ENCODE measurements around the gene ADAMTS3.
"Not testable (repeated sequence)": the region's sequence is repeated elsewhere in the genome, so short reads cannot be mapped to it uniquely, and the experiment has no call there.

Gene ADAMTS3

DNA sequence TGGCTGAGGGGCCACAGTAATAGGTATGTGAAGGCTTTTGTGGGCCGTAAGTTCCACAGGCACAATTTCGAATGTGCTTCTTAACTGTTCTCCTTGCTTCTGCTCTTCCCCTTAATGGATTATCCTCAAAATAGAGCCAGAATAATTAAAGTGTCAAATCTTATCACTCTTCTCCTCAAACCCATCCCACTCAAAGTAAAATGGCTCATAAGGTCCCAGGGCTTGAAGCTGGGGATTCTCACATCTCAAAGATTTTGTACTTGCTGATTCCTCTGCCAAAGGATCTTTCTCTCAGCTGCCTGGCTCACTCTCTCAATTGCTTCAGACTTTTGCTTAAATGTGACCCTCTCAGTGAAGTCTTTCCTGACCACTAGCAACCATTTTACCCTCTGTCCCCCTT is 16.6 kb downstream of the ADAMTS3 start:
- DNase-seq (ENCODE audit: low read depth): no peak

DNA sequence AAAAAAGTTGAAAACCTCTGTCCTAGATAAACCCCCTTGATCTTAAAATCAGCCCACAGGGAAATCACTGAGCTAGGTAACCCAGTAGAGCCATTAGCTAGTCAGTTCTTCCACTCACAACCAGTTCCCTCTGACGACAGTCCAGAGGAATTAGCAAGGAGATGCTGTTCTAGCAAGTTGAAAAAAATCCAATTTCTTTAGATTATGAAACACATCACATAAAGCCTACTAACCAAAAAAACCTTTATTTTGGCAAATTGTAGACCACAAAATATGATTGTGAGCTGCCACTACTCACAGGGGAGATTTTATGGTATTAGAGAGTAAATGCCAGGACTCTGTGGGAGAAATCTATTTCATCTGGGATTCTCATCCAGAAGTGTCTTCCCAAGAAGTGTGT is 22.6 kb downstream of the ADAMTS3 start:
- no peak for DNase-seq (ENCODE audit: low read depth)

DNA sequence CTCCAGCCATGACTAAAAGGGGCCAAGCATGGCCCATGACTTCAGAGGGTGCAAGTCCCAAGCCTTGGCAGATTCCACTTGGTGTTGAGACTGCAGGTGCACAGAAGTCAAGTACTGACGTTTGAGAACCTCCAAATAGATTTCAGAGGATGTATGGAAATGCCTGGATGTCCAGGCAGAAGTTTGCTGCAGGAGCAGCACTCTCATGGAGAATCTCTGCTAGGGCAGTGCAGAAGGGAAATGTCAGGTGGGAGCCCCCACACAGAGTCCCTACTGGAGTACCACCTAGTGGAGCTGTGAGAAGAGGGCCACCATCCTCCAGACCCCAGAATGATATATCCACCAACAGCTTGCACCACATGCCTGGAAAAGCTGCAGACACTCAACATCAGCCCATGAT is 28.3 kb downstream of the ADAMTS3 start:
- not testable (repeated sequence) for DNase-seq (ENCODE audit: low read depth)

DNA sequence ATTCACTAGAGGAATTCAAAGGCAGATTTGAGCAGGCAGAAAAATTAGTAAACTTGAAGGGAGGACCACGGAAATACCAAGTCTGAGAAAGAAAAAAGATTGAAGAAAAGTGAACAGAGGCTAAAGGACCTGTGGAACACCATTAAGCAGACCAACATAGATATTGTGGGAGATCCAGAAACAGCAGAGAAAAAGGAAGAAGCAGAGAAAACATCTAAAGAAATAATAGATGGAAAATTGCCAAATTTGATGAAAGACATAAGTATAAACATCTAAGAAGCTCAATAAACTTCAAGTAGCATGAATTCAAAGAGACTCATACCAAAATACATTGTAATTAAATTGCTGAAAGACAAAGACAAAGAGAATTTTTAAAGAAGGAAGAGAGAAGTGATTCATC is 31.0 kb downstream of the ADAMTS3 start:
- DNase-seq (ENCODE audit: low read depth): no peak

DNA sequence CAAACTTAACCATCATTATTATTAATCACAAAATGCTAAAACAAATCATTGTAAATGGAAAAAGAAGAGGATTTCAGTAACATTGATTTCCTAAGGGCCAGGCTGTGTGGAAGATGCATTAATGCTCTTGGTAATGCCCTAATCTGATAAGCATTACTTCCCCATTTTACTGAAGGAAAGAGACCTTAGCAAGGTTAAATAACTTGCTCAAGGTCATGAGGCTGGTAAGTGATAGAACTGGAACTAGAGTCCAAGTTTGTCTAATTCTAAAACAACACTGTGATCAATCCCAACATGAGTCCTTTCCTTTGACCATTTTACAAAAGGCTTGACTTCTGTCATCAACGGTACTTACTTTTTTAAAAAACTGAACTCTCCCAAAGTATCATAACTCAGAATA is 32.6 kb downstream of the ADAMTS3 start:
- no peak for DNase-seq (ENCODE audit: low read depth)

DNA sequence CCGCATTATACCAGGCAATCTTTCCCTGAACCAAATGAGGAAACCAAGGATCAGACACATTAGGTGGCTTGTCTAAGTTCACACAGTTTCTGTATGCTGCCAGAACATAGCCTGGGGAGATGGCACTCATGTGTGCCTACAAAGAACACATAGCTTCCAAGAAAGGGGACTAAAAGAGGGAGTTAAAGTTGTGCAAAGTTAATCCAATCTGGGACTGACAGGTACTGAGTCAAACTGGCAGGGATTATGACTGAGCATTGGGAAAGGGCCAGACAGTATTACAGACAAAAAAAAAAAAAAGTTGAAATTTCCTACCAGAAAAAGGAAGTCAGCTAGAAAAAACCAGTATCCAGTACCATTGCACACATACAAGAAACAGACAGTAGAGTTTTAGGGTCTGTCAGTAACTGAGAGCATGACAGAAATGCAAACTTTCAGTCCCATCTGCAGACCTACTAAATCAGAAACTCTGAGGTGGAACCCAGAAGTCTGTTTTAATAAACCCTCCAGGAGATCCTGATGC is 37.2 kb downstream of the ADAMTS3 start:
- DNase-seq (ENCODE audit: low read depth): no peak

DNA sequence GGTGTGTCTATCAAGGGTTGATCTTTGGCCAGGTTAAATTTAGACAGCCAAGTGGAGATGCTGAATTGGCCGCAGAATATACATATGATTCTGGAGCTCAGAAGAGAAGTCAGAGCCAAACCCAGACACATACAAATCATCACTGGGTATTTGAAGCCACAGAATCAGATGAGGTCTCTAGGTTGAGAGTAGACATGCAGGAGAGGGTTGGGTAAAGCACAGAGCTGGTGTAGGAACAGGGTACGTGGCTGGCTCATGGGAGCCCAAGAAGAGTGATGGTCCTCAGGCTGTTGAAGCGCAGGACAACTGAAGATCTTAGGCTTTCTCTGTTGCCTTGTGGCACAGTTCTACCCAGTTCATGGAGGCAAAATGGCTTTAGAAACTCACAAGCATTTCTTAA is 37.7 kb downstream of the ADAMTS3 start:
- no peak for DNase-seq (ENCODE audit: low read depth)

DNA sequence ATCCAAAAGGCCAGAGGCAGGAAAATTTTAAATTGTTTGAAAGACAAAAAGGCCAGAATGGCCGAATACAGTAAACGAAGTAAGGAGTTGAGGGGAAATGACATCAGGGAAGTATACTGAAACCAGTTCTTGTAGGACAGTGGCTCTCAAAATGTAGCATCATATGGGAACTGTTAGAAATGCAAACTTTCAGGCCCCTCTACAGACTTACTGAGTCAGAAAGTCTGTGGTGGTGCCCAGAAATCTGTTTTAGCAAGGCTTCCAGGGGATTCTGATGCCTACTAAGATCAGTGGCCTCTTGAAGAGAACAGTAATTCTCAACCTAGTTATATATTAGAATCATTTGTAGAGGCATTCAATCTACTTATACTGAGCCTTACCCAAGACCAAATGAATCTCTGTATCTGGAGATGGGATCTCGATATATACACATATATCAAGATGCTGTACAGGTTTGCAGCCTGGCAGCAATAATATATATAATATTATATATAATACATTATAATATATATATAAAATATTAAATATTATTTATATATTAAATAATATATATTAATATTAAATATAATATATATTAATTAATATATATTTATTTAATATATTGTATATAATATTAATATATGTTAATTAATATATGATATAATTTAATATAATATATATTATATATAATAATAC is 39.7 kb downstream of the ADAMTS3 start:
- no peak for DNase-seq (ENCODE audit: low read depth)

DNA sequence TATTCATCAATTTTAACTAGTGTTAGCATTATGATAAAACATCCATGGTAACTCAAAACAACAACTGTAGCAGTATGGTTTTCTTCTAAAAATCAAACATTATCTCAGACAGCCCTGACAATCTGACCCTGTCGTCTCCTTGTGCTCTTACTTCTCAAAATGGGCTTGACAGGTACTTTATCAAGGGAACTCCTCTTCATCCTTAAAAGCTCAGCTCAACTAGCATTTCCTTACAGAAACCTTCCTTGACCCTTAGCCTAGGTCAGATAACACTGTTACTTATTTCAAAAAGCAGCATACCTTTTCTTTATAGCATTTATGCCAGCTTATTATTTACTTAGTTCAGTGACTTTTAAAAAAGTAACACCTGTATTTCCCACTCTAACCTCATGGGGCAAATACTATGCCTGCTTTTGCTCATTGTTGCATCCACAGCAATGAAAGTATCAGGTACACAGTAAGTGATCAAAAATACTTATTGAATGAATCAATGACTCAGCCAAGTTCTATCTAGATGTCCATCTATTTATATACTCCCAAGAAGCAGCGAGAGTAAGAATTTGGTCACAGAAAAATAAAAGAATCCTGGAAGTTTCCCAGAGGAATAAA is 41.9 kb downstream of the ADAMTS3 start:
- no peak for DNase-seq (ENCODE audit: low read depth)

DNA sequence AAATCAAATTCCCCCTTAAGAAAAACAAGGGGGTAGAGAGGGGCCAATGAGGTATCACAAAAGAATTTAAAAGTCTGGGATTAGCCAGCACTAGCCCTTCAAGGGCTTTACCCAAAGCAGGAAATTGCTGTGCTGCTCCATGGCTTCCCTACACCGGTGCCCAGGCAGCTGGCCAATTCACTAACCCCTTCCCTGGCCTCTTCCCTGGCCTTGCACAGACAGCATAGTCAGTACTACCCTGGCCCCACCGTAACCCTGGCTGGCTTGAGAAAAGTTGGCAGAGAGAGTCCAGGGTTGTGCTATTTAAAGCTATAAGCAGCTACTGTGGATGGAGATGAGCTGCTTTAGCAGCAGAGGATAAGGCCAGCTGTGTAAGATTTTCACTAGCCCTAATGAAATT is 43.1 kb downstream of the ADAMTS3 start:
- no peak for DNase-seq (ENCODE audit: low read depth)

DNA sequence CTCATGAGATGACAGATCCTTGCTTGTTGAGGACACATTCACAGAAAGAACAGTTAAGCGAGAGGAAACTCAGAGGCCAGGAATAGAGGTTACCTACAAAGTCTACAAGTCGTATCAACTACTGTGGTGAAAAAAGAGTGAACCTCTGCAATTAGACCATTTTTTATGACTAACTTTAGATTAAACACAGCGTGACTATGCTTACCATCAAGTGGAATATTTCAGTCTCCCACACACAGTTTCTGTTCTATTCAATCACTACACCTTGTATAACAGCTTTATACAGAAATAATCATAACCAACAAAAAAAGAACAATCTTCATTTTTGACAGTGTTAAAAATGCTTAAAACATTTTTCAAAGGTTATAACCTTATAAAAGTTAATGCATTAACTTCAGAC is 46.6 kb downstream of the ADAMTS3 start:
- no peak for DNase-seq (ENCODE audit: low read depth)

DNA sequence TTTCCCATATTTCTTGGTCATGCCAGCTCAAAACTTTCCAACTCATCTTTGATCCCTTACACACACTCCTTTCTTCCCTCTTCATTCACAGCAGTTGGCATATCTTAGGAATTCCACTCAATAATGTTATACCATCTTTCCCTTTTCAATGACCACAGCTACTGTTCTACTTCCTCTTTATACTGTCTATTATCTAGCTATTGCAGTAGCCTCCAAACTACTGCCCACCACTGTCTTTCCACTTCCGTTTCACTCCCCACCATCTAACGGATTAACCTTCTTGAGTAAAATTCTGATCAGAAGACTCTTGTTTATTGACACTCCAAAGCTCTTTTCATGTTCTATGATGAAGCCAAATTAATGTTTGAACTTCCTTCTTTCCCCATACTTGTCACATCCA is 55.8 kb downstream of the ADAMTS3 start:
- no peak for DNase-seq (ENCODE audit: low read depth)

DNA sequence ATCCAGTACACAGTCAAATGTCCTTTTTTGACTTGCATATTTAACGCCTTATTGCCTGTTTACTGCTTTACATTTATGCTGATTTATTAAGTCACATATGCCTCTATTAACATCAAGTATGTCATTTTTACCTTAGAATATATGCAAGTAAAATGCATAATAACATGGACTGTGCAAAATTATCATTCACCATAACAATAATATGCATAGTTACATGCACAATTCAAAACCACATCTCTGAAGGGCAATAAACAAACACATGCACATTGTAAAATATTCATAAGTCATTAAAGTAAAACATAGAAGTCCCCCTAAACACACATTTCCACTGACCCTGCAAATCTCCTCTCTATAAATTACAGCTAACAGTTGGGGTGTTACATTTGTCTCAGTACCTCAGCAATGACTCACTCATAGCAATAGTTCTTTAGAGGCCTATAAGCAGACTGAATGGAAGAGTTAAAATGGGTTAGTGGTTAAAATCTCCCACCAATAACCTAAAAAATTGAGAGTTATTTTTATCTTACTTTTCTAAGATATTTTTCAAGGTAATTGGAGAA is 61.1 kb downstream of the ADAMTS3 start:
- no peak for DNase-seq (ENCODE audit: low read depth)

DNA sequence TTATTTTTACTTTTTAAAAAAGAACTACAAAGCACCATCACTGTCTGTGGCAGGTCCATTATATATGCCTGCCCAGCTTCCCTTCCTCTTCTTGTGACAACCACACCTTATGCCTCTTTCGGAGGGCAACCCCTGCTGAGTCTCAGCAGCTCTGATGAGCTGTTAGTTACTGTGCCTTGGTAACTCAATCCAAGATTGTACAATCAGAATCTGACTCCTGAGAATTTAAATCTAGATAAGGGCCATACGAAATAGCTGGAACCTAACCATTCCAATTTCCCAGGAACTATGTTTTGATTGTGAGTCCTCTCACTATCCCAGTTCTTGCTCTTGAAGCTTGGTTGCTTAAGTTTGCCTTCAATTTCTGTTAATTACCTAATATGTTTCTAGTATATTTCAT is 61.9 kb downstream of the ADAMTS3 start:
- no peak for DNase-seq (ENCODE audit: low read depth)

DNA sequence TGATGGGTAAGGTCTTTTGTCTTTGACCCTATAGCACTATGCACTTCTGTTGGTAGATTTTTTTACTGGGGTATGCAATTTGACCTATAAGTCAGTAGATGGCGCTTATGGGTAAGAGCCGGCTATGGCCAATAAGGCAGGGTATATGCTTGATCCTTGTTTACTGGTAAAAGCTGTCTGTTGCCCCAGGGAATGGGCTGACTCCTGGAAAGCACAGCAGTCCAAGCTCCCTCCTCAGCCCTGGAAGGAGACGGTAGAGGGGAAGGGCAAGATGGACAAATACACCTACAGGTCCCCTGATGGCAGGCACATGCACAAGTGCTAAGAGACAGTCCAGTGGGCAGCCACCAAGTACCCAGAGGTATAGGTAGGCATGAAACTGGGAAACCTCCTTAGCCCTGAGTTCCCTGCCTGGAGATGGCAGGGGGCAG is 63.7 kb downstream of the ADAMTS3 start:
- DNase-seq (ENCODE audit: low read depth): no peak

DNA sequence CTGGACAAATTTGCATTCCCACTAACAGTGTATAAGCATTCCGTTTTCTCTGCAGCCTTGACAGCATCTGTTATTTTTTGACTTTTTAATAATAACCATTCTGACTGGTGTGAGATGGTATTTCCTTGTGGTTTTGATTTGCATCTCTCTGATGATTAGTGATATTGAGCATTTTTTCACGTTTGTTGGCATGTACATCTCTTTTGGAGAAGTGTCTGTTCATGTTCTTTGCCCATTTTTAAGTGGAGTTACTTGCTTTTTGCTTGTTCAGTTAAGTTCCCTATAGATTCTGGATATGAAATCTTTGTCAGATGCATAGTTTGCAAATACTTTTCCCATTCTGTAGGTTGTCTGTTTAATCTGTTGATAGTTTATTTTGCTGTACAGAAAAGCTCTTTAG is 68.8 kb downstream of the ADAMTS3 start:
- DNase-seq (ENCODE audit: low read depth): no peak

DNA sequence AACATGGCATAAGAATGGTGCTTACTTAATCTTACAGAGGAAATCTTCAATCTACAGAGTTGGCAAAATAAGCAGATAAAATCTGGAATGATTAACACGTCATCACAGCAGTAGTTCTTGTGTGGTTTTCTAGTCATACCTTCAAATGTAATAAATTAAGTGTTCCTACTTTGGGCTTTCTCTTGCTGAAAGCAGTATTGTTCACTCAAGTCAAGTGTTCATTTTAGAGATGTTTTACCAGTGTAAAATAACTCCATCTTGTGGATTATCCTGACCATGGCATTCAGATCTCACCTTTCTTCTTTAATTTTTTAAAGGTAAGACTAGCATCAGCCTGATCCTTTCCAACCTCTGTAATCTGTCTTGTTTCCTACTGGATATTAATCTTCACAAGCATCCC is 72.9 kb downstream of the ADAMTS3 start:
- DNase-seq (ENCODE audit: low read depth): no peak

DNA sequence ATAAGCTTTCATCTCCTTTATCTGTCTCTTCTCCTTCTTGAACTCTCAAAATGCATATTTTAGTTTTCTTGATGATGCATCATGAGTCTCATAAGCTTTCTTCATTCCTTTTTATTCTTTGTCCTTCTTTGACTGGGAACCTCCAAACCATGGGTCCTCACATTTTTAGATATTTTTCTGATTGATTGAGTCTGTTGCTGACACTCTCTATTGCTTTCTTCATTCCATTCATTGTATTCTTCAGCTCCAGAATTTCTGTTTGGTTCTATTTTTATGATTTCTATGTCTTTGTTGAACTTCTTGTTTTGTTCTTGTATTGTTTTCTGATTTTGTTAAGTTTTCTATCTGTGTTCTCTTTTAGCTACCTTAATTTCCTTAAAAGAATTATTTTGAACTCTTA is 74.9 kb downstream of the ADAMTS3 start:
- DNase-seq (ENCODE audit: low read depth): no peak

DNA sequence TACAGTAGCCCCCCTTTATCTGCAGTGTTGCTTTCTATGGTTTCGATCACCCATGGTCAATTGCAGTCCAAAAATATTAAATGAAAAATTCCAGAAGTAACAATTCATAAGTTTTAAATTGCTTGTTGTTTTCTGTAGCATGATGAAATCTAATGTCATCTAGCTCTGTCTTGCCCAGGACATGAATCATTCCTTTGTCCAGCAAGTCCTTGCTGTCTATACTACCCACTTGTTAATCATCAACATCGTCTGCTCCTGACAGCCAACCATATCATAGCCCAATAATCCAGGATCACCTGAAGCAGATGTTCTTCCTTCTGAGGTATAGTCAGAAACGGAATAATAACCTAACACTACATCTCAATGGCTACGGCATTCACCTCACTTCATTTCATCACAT is 79.8 kb downstream of the ADAMTS3 start:
- DNase-seq (ENCODE audit: low read depth): no peak

DNA sequence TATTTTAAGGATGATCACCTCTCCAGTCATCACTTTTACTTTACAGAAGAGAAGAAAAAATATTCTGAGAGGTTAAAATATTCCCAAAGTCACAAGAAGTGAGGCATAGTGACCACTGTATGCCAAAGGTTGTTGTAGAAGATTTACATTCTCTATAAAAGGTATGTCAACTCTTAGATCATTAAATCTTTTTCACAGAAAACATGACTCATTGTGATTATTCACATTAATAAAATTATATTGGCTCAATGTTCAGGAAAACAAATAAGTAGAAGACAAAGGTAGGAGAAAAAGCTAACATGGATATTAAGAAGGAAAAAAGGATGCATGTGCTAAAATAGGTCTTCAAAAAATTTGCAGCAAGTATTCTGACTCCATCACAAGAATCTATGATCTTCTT is 82.0 kb downstream of the ADAMTS3 start:
- DNase-seq (ENCODE audit: low read depth): no peak

DNA sequence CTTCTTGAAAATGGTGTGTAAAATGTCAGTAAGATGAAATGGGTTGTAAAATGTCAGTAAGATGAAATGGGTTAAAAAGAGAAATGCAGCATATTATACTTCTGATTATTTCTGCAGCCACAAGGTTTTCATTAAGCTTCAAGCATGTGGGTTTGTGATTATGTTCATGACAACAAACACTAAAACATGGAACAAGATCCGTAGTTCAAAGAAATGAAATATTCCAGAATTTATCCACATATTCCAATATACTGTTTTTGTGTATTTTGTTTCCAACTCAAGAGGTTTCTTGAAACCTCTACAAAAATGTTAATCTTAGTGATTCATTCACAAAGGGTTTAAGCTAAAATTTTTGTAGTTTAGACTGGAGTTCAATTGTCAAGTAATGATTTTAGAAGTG is 84.0 kb downstream of the ADAMTS3 start:
- DNase-seq (ENCODE audit: low read depth): no peak

DNA sequence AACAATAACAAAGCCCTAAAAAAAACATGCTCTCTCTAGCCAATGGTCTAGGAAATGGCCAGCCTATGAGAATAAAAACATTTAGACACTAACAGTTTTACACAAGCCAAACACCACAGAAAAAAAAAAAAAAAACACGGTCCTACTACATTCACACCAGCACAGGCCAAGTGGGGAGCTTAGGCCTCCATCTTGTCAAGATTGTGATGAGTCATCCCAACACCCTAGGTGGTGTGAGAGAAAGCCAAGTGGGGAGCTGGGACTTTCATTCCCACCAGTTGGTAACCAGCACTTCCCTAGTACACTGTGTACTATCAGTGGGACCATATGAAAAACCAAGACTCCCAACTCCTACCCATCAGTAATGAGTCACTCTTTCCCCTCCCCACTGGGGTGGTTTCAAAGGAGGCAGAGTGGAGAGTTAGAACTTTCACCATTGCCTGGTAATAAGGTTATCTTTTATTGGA is 95.6 kb downstream of the ADAMTS3 start:
- no peak for DNase-seq (ENCODE audit: low read depth)

DNA sequence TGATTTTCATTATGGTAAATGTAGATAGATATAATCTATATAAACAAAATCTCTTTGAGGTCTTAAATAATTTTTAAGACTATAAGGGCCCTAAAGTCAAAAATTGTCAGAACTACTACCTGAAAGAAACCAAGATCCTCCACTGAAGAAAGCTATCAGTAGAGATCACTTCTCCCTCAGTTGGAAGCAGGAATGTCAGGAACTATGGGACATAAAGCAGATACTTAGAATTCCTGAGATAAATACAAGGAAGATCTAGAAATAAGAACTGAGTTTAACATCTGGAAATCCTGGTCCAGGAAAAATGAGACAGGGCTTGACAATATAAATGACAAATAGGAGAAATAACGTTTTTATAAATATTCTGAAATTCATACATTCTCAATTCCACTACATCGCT is 97.2 kb downstream of the ADAMTS3 start:
- no peak for DNase-seq (ENCODE audit: low read depth)

All from activated gamma-delta T cell treated with anti-CD3 and anti-CD28 coated beads, Interleukin-2, amount 50 U/mL, for 16 hours (primary cell).